Activated naive CD4-positive, alpha-beta T cell treated with anti-CD3 and anti-CD28 coated beads for 36 hours (primary cell): Measurements from ENCODE around the gene E2F3. TPM values are rescaled to one million over a fixed set of nuclear protein-coding genes. Genes with fewer than 3 reads are reported as not detected.
A peak's percentile ranks its signal among the peaks of the same experiment; 100 is the strongest.
"Not testable (repeated sequence)": the region's sequence is repeated elsewhere in the genome, so short reads cannot be mapped to it uniquely, and the experiment has no call there.

Experiments
- CTCF ChIA-PET: fragments of 350-600 bp; sonication (Branson Sonifier 250); formaldehyde crosslinking; loops from one replicate; lab custom pipeline; 2021; ENCODE audit warnings: antibody characterized with exemption; lab: Charles Lee
- DNase-seq: peaks from one replicate; pipeline ENCODE4 v3.0.0-alpha.2; 2020
- H3K27ac Mint-ChIP-seq: one replicate; pipeline ENCODE4 v1.8.0; 2021; ENCODE audit warnings: mild to moderate bottlenecking, mixed read lengths
- H3K27me3 Mint-ChIP-seq: one replicate; pipeline ENCODE4 v1.8.0; 2021; ENCODE audit warnings: low read depth, mixed read lengths
- H3K36me3 Mint-ChIP-seq: one replicate; pipeline ENCODE4 v1.8.0; 2021; ENCODE audit warnings: low read depth, mixed read lengths
- H3K4me1 Mint-ChIP-seq: one replicate; pipeline ENCODE4 v1.8.0; 2021; ENCODE audit warnings: low read depth, mixed read lengths
- H3K4me3 Mint-ChIP-seq: one replicate; pipeline ENCODE4 v1.8.0; 2021; ENCODE audit warnings: mild to moderate bottlenecking, moderate library complexity, mixed read lengths
- H3K9me3 Mint-ChIP-seq: one replicate; pipeline ENCODE4 v1.8.0; 2021; ENCODE audit warnings: mixed read lengths
- intact Hi-C: fragments of 100-400 bp; cut with micrococcal nuclease; formaldehyde crosslinking; loops from one replicate; pipeline ENCODE4 v1.15.1; 2023
- total RNA-seq, 2 experiments: library from RNA; stranded (reverse); gene quantifications; one replicate each; pipeline ENCODE4 v1.2.3, GENCODE V29; 2021

The E2F3 gene
- total RNA-seq, 2 experiments from 2014 or later = 12.7 to 13.1 TPM

DNA sequence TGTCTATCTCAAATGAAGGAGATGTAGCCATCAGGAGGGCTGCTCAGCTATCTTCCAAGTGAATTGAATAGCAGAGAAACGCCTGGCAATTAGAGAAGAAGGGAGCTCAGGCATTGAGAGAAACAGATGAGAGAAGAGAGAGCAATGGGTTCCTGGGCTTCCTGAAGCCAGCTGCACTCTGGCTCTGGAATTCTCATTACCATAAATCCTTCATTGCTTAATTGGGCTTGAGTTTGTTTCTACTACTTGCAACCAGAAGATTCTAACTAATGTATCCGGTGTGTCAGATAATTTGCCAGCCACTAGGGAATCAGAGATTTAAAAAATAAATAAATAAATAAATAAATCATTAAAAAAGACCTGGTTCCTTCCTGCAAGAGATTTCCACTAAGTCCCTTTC is 107.5 kb downstream of the E2F3 start:
- no peak for DNase-seq
- intact Hi-C loops = no loop called here
- H3K4me1 Mint-ChIP-seq = no peaks in the 10 kb centered on the region
- CTCF ChIA-PET = interaction anchor here (0.6 to 1.0 kb wide), 2 partner anchors 24 to 252 kb away, joined by 3 to 5 read pairs; no protein-coding TSS in a partner anchor
- H3K27me3 Mint-ChIP-seq = peaks cover 2% of the 10 kb centered on the region
- no peaks in the 10 kb centered on the region for H3K36me3 Mint-ChIP-seq
- H3K9me3 Mint-ChIP-seq = no peaks in the 10 kb centered on the region
- no peak overlapping the region for H3K4me3 Mint-ChIP-seq
- no peak overlapping the region for H3K27ac Mint-ChIP-seq

DNA sequence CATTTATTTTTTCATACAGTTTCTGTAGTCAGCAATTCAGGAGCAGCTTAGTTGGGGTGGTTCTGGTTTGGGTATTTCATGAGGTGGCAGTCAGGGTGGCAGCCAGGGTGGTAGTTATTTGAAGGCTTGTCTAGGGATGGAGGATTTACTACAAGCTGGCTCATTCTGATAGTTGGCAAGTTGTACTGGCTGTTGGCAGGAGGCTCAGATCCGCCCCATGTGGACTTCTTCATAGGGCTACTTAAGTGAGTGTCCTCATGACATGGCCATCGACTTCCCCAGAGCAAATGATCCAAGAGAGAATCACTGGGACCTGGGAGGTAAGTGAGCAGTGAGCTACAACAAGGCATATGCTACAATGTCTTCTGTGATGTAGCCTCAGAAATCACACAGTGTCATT is 110.2 kb downstream of the E2F3 start:
- no peak for DNase-seq
- CTCF ChIA-PET = no interaction called here
- Mint-ChIP-seq H3K36me3 (no peaks in the 10 kb centered on the region), H3K27ac (no peak overlapping the region), H3K9me3 (no peaks in the 10 kb centered on the region), H3K4me1 (no peaks in the 10 kb centered on the region), H3K4me3 (no peak overlapping the region), H3K27me3 (peaks cover 2% of the 10 kb centered on the region)
- intact Hi-C loops = no loop called here

DNA sequence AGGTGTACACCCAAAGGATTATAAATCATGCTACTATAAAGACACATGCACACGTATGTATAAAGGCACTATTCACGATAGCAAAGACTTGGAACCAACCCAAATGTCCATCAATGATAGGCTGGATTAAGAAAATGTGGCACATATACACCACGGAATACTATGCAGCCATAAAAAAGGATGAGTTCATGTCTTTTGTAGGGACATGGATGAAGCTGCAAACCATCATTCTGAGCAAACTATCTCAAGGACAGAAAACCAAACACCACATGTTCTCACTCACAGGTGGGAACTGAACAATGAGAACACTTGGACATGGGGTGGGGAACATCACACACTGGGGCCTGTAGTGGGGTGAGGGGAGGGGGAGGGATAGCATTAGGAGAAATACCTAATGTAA is 123.5 kb downstream of the E2F3 start:
- CTCF ChIA-PET = interaction anchor here (2.3 kb wide), 1 partner anchor 120 kb away, joined by 17 read pairs; no protein-coding TSS in a partner anchor
- H3K27ac Mint-ChIP-seq, intact Hi-C loops: not testable (repeated sequence)

DNA sequence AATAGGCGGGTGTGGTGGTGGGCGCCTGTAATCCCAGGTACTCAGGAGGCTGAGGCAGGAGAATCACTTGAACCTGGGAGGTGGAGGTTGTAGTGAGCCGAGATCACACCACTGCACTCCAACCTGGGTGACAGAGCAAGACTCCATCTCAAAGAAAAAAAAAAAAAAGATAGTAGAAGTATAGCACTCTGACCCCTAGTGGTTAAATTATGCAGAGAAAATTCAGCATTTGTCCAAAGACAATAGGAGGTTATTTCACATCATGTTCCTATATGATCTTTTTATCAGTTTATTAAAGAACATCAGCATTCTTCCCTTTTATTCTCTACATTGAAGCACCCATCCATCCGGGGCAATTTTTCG is 127.4 kb downstream of the E2F3 start:
- not testable (repeated sequence) for DNase-seq, H3K4me3 Mint-ChIP-seq
- H3K4me1 Mint-ChIP-seq = peaks cover 12% of the 10 kb centered on the region

More for the DNA sequence above, 123.5 kb downstream of the E2F3 start:
- peaks cover 11% of the 10 kb centered on the region for H3K4me1 Mint-ChIP-seq
- H3K9me3 Mint-ChIP-seq, H3K36me3 Mint-ChIP-seq, DNase-seq, H3K27me3 Mint-ChIP-seq, H3K4me3 Mint-ChIP-seq: not testable (repeated sequence)

DNA sequence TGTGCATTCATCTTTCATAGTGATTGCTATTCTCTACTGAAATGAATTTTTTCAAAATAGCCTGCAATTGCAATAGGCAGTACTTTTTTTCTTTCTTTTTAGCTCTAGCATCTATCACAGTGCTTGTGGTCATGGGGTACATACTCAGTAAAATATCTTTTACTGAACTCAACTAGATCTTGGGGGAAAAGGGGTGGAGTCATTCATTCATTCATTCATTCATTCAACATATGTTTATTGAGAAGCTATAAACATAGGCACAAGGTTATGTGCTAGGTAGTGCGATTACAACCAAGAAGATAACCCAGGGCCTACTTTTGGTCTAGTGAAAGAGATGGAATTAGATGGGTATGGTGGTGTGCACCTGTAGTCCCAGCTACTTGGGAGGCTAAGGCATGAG is 131.2 kb downstream of the E2F3 start:
- intact Hi-C loops = no loop called here
- Mint-ChIP-seq H3K27ac (no peak overlapping the region), H3K4me3 (no peak overlapping the region), H3K36me3 (peaks cover 8% of the 10 kb centered on the region), H3K4me1 (peaks cover 31% of the 10 kb centered on the region), H3K9me3 (no peaks in the 10 kb centered on the region), H3K27me3 (no peaks in the 10 kb centered on the region)
- CTCF ChIA-PET = interaction anchor here (1.2 kb wide), 1 partner anchor 24 kb away, joined by 3 read pairs; no protein-coding TSS in a partner anchor
- DNase-seq = no peak

More for the DNA sequence above, 127.4 kb downstream of the E2F3 start:
- CTCF ChIA-PET = interaction anchor here (0.6 to 3.3 kb wide), 16 partner anchors 13 to 263 kb away, joined by 3 to 42 read pairs (median 4); no protein-coding TSS in a partner anchor
- peak overlapping the region; percentile 56 for H3K27ac Mint-ChIP-seq
- not testable (repeated sequence) for H3K9me3 Mint-ChIP-seq, H3K27me3 Mint-ChIP-seq, H3K36me3 Mint-ChIP-seq
- intact Hi-C loops = loop anchor here (2.0 kb wide), 1 partner anchor 316 kb away; the partner anchor contains the start of gene MBOAT1

DNA sequence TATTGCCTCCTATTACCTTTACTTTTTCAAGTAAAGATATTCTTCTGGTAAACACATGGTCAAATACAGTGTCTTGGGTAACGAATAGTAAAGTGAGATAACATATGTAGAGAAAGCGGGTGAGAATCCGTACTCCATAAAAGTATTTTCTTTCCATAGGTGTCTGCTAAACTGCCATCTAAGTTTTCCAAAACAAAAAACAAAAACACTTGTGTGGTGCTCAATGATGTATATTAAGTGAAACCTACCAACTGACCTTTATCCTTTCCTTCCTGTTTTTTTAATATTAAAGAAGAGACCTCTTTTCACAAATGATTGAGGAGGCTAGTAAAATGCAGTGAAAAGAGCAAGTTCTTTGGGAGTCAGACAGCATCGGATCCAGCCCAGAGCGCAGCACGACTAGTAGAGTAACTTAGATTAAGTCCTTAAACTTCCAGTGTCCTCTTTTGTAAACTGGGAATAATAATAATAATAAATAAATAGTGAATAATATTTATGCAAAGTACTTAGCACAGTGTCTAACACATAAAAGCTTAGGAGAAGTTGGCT is 132.1 kb downstream of the E2F3 start:
- peaks cover 8% of the 10 kb centered on the region for H3K36me3 Mint-ChIP-seq
- intact Hi-C loops = loop anchor here (1.0 to 2.0 kb wide), 4 partner anchors 9 to 905 kb away; partner anchors contain the start of gene MBOAT1
- peak overlapping the region; percentile 95 for H3K4me3 Mint-ChIP-seq
- peaks cover 31% of the 10 kb centered on the region for H3K4me1 Mint-ChIP-seq
- H3K9me3 Mint-ChIP-seq = no peaks in the 10 kb centered on the region
- CTCF ChIA-PET = interaction anchor here (0.6 to 1.5 kb wide), 5 partner anchors 25 to 441 kb away, joined by 3 read pairs; no protein-coding TSS in a partner anchor
- H3K27ac Mint-ChIP-seq = peak overlapping the region; percentile 70
- H3K27me3 Mint-ChIP-seq = no peaks in the 10 kb centered on the region
- peak; percentile 8 for DNase-seq

DNA sequence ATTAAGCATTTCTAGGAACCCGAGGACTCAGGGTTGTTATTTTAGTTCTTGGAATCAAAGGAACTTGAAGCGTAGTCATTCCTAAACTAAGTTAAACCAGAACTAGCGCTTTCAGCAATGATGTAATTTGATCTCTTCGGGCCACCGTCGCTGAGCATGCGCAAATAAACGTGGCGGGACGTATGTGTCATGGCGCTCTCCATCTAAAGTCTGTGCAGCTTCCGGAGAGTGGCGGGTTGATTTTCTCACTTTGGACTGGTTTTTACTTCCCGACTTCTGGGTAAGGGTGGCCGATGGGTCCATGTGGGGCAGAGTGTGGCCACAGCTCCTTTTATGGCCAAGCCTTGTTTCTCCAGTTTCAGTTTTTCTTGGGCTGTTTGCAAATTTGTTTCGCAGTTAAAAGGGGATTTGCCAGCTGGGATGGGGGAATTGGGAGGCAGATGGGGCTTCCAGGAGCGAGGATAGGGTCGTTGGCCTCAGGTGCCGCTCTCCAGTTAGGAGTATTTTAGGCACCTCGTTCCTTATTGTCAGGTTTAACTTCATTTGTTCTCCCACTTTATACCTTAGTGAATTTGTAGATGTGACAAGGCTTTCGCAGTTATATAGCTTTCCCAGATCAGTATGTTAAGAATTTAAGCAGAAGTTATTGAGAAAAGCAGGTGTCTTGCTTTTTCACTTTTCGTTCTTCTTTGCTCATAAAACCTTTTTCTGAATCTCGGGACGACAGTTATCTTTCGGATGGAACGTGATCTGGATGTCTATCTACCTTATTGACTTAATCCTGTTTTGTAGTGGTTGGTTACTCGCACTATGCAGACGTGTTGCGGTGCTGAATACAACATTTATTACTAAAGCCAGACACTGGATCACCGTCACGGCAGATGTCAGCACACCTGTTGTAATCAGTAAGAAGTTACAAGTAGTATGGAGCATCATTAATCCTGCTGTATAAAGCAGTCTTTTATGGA is 132.9 kb downstream of the E2F3 start, which contains the start of gene CDKAL1:
Gene CDKAL1, plus strand, starts transcription at position 163 of the 968 bp plus-strand sequence. CDS start 11,894 bp downstream, outside the sequence.
- Mint-ChIP-seq H3K4me3 (peak within 1 kb of the TSS; percentile 95), H3K9me3 (no peaks in the 10 kb centered on the region), H3K4me1 (peaks cover 33% of the 10 kb centered on the region), H3K27ac (peak within 1 kb of the TSS; percentile 94), H3K27me3 (no peaks in the 10 kb centered on the region), H3K36me3 (peaks cover 10% of the 10 kb centered on the region)
- intact Hi-C loops = loop anchor here (1.0 to 2.0 kb wide), 4 partner anchors 9 to 904 kb away; partner anchors contain the start of gene MBOAT1
- DNase-seq = peak; percentile 96
- CTCF ChIA-PET = interaction anchor here (0.6 to 1.5 kb wide), 6 partner anchors 21 to 442 kb away, joined by 3 read pairs; partner anchors contain the start of gene MBOAT1

DNA sequence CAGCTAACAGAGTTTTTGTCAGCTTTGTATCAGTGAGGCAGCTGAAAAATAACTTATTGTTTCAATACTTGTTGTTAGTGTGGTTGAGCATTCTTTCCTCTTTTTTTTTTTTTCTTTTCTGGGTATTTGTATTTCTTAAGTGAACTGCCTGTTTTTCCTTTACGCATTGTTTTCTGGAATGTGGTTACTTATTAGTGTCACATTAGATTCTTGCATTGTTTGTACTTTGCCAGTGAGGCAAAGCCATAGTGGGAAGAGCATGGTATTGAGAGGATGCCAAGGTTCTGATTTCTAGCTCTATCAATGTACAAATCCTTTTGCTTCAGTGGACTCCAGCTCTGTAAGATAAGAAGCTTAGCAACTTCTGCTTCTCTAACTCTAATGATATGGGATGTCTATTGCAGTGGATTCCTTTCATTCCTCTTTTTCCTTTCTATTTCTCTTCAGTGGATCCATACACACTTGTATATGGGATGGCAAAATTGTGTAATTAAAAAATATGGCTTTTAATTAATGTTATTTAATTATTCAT is 136.5 kb downstream of the E2F3 start:
- no peaks in the 10 kb centered on the region for H3K27me3 Mint-ChIP-seq
- intact Hi-C loops = no loop called here
- CTCF ChIA-PET = interaction anchor here (1.0 to 2.1 kb wide), 3 partner anchors 12 to 133 kb away, joined by 3 to 6 read pairs (median 3); no protein-coding TSS in a partner anchor
- peaks cover 57% of the 10 kb centered on the region for H3K4me1 Mint-ChIP-seq
- no peaks in the 10 kb centered on the region for H3K9me3 Mint-ChIP-seq
- no peak overlapping the region for H3K27ac Mint-ChIP-seq
- peaks cover 29% of the 10 kb centered on the region for H3K36me3 Mint-ChIP-seq
- DNase-seq = no peak
- no peak overlapping the region for H3K4me3 Mint-ChIP-seq

DNA sequence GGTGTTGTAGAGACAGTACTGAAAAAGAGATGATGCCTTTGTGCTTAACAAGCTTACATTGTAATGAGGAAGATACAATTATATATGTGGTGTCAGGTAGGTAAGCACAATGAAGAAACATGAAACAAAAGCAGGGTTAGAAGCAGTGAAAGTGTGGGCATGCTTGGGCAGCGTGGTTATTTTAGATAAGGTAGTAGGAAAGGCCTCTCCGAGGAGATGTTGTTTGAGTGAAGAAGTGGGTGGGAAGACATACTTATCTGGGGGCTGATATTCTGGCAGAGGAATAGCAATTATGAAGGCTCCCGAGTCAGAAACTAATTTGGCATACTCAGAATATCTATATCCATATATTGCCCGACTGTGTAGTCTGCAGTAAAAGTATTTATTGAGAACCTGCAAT is 137.2 kb downstream of the E2F3 start:
- no peaks in the 10 kb centered on the region for H3K27me3 Mint-ChIP-seq

DNA sequence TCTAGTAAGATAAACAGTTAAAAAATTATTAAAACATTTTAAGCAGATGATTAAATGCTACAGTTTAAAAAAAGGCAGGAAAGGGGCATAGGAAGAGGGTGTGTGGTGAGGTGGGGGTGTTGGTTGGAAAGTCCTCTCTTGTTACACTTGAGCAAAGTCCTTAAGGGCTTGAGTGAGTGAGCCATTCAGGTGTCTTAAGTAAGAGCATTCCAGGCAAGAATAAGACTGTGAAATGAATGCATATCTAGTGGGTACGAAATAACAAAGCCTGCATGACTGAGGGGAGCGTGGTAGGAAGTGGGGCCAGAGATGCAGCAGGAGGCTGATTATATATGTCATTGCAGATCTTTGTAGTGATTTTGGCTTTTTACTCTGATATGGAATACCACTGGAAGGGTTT is 137.7 kb downstream of the E2F3 start:
- H3K27me3 Mint-ChIP-seq = no peaks in the 10 kb centered on the region
- CTCF ChIA-PET = no interaction called here
- intact Hi-C loops = no loop called here
- H3K27ac Mint-ChIP-seq = no peak overlapping the region
- no peaks in the 10 kb centered on the region for H3K9me3 Mint-ChIP-seq
- no peak overlapping the region for H3K4me3 Mint-ChIP-seq
- peaks cover 31% of the 10 kb centered on the region for H3K36me3 Mint-ChIP-seq
- no peak for DNase-seq
- H3K4me1 Mint-ChIP-seq = peaks cover 61% of the 10 kb centered on the region

More for the DNA sequence above, 137.2 kb downstream of the E2F3 start:
- peaks cover 60% of the 10 kb centered on the region for H3K4me1 Mint-ChIP-seq
- H3K9me3 Mint-ChIP-seq = no peaks in the 10 kb centered on the region
- DNase-seq = no peak
- CTCF ChIA-PET = interaction anchor here (1.5 to 2.1 kb wide), 2 partner anchors 12 to 134 kb away, joined by 3 to 6 read pairs; no protein-coding TSS in a partner anchor
- intact Hi-C loops = no loop called here
- no peak overlapping the region for H3K27ac Mint-ChIP-seq
- H3K36me3 Mint-ChIP-seq = peaks cover 29% of the 10 kb centered on the region
- H3K4me3 Mint-ChIP-seq = no peak overlapping the region

DNA sequence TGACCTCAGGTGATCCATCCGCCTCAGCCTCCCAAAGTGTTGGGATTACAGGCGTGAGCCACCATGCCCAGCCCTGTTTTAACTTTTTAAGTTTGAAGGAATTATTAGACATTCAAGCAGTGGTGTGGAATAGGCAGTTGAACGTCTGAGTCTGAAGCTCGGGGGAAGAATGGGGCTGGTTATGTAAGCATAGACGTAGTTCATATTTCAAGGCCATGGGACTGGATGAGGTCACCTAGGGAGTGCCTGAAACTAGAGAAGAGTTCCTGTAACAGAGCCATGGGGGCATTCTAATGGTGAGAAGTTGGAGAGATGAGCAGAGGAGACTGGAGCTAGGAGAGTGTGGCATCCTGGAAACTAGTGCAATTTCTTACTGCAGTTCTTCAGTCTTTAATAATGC is 139.0 kb downstream of the E2F3 start:
- H3K9me3 Mint-ChIP-seq = no peaks in the 10 kb centered on the region
- intact Hi-C loops = no loop called here
- DNase-seq = no peak
- peaks cover 58% of the 10 kb centered on the region for H3K4me1 Mint-ChIP-seq
- H3K36me3 Mint-ChIP-seq = peaks cover 36% of the 10 kb centered on the region
- H3K27me3 Mint-ChIP-seq = no peaks in the 10 kb centered on the region
- no peak overlapping the region for H3K27ac Mint-ChIP-seq
- CTCF ChIA-PET = no interaction called here
- H3K4me3 Mint-ChIP-seq = no peak overlapping the region

DNA sequence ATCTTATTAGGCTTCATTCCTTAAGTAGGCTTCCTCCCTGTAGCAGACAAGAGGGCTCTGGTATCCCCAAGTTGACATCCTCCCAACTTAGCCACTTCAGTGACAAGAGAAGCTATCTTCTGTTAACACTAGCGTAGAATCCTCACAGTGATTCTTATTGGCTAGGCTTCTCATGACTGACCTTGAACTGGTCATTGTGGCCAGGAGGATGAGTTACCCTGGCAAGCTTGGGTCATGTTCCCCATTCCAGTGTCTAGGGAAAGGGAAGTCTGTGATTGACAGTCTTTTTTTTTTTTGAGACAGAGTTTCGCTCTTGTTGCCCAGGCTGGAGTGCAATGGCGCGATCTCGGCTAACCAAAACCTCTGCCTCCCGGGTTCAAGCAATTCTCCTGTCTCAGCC is 139.7 kb downstream of the E2F3 start:
- no peak for DNase-seq

More for the DNA sequence above, 139.7 kb downstream of the E2F3 start:
- no peaks in the 10 kb centered on the region for H3K27me3 Mint-ChIP-seq
- no peak overlapping the region for H3K4me3 Mint-ChIP-seq
- CTCF ChIA-PET = interaction anchor here (1.2 kb wide), 1 partner anchor 12 kb away, joined by 4 read pairs; no protein-coding TSS in a partner anchor
- H3K4me1 Mint-ChIP-seq = peaks cover 59% of the 10 kb centered on the region
- H3K36me3 Mint-ChIP-seq = peaks cover 40% of the 10 kb centered on the region
- intact Hi-C loops = no loop called here
- H3K27ac Mint-ChIP-seq = no peak overlapping the region
- H3K9me3 Mint-ChIP-seq = no peaks in the 10 kb centered on the region
